Stimulated activated CD8-positive, alpha-beta memory T cell treated with anti-CD3 and anti-CD28 coated beads, Interleukin-4, amount 100 ng/mL, for 4 hours (primary cell): ENCODE measurements around the gene KIAA2012.
"Not testable (repeated sequence)": the region's sequence is repeated elsewhere in the genome, so short reads cannot be mapped to it uniquely, and the experiment has no call there.

Experiments used
- DNase-seq, 2 donors: peaks; one replicate each; pipeline ENCODE4 v3.0.0-alpha.2; 2020; ENCODE audit warnings: low read depth in 2 of 2, low spot score in 1 of 2

KIAA2012 gene

GRCh38 chr2:202186641-202187202 lies 113.7 kb downstream of the KIAA2012 start:
- no peak for DNase-seq

- no peak for DNase-seq
These were observed 114.5 kb downstream of the KIAA2012 start for GRCh38 chr2:202187570-202187969.

- DNase-seq: no peak
These were observed 120.2 kb downstream of the KIAA2012 start for GRCh38 chr2:202193305-202193704.

- no peak for DNase-seq
These were observed 120.9 kb downstream of the KIAA2012 start for GRCh38 chr2:202193881-202194353.

GRCh38 chr2:202194418-202194817 lies 121.4 kb downstream of the KIAA2012 start:
- no peak for DNase-seq

GRCh38 chr2:202196727-202197126 lies 123.7 kb downstream of the KIAA2012 start:
- no peak for DNase-seq

- DNase-seq: no peak
These were observed 128.4 kb downstream of the KIAA2012 start for GRCh38 chr2:202201220-202202160.

- DNase-seq: no peak
These were observed 130.3 kb downstream of the KIAA2012 start for GRCh38 chr2:202203348-202203747.

GRCh38 chr2:202204855-202205254 lies 131.8 kb downstream of the KIAA2012 start:
- DNase-seq: no peak

GRCh38 chr2:202208526-202208925 lies 135.5 kb downstream of the KIAA2012 start:
- DNase-seq: no peak

- DNase-seq: no peak
These were observed 142.1 kb downstream of the KIAA2012 start for GRCh38 chr2:202215179-202215578.

- no peak for DNase-seq
These were observed 148.8 kb downstream of the KIAA2012 start for GRCh38 chr2:202221873-202222272.

GRCh38 chr2:202237787-202238233 lies 164.8 kb downstream of the KIAA2012 start:
- DNase-seq: peak in 1 of 2 donors; percentile 0

GRCh38 chr2:202238234-202239197 lies 165.5 kb downstream of the KIAA2012 start, which contains the start of gene SUMO1:
SUMO1 (minus strand) TSS chr2:202238597; CDS start chr2:202238451, 146 bp downstream.
- peak; percentile 80 to 87 for DNase-seq

- not testable (repeated sequence) for DNase-seq
These were observed 174.7 kb downstream of the KIAA2012 start for GRCh38 chr2:202247710-202248109.

- no peak for DNase-seq
These were observed 176.6 kb downstream of the KIAA2012 start for GRCh38 chr2:202249521-202250253.

- no peak for DNase-seq
These were observed 178.4 kb downstream of the KIAA2012 start for GRCh38 chr2:202251494-202251893.
